ENCODE data around the gene TTC23.
A peak's percentile ranks its signal among the peaks of the same experiment; 100 is the strongest.

TTC23 gene

GRCh38 chr15:99264125-99264524 lies 14.7 kb upstream of the TTC23 start:
- no peaks in the 10 kb centered on the region for H3K9me3 ChIP-seq (ENCODE audit: control insufficient read depth, insufficient read depth, low read length)
- peaks cover 2% of the 10 kb centered on the region; the same call in 1 of the 2 replicates for H3K36me3 ChIP-seq (ENCODE audit: insufficient read depth, low read length)

GRCh38 chr15:99257107-99257750 lies 7.8 kb upstream of the TTC23 start:
- H3K9me3 ChIP-seq (ENCODE audit: control insufficient read depth, insufficient read depth, low read length) = no peaks in the 10 kb centered on the region
- H3K9ac ChIP-seq (ENCODE audit: low read depth, low read length) = no peak overlapping the region
- no peaks in the 10 kb centered on the region for H3K36me3 ChIP-seq (ENCODE audit: insufficient read depth, low read length)
- 0 out of 2 replicates have a peak, but pooled peaks cover 10% of the 10 kb centered on the region for H3K4me1 ChIP-seq (ENCODE audit: insufficient read depth, low read length)

More at GRCh38 chr15:99264125-99264524, 14.7 kb upstream of the TTC23 start:
- Histone ChIP-seq H3K4me1 (ENCODE audit: insufficient read depth, low read length) (no peaks in the 10 kb centered on the region), H3K9ac (ENCODE audit: low read depth, low read length) (no peak overlapping the region)

DNA sequence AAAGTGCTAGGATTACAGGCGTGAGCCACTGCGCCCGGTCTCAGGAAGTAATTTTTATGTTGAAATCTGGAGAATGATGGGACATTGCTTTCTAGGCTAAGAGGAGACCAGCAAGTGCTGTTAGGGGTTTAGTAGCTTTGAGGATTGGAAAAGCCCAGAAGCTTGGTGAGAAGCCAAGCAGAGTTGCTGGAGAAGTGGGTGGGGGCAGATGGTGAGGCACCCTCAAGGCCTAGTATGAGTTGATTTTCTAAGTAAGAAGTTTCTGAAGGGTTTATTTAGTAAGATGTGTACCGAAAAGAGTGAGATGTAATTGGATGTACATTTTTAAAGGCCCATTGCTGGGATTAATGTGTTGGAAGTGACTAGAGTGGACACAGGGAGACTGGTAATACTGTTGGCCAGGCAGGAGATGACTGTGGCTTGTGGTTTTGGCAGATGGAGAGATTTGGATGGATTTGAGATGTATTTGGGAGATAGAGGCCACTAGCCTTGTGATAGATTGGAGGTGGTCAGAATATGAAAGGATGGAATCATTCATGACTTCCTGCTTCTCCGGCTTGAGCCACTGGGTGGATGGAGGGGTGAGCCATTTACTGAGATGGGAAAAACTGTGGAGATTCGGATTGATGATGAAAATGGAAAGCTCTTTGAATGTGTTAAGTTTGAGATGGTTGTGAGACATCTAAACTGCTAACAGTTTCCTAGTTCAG lies 4.2 kb upstream of the TTC23 start:
- H3K9ac ChIP-seq (ENCODE audit: low read depth, low read length) = no peak overlapping the region
- H3K4me1 ChIP-seq (ENCODE audit: insufficient read depth, low read length) = 0 out of 2 replicates have a peak, but pooled peaks cover 10% of the 10 kb centered on the region
- no peaks in the 10 kb centered on the region for H3K36me3 ChIP-seq (ENCODE audit: insufficient read depth, low read length)

GRCh38 chr15:99252326-99252725 lies 2.9 kb upstream of the TTC23 start:
- Histone ChIP-seq H3K36me3 (ENCODE audit: insufficient read depth, low read length) (no peaks in the 10 kb centered on the region), H3K9ac (ENCODE audit: low read depth, low read length) (peak overlapping the region; percentile 91; the same call in 1 of the 2 replicates), H3K9me3 (ENCODE audit: control insufficient read depth, insufficient read depth, low read length) (no peaks in the 10 kb centered on the region), H3K4me1 (ENCODE audit: insufficient read depth, low read length) (peaks cover 13% of the 10 kb centered on the region; the same call in 1 of the 2 replicates)

More for the DNA sequence above, 4.2 kb upstream of the TTC23 start:
- H3K9me3 ChIP-seq (ENCODE audit: control insufficient read depth, insufficient read depth, low read length) = no peaks in the 10 kb centered on the region

GRCh38 chr15:99250857-99251841 lies 1.8 kb upstream of the TTC23 start, which contains the start of gene LRRC28:
Gene LRRC28 (plus strand): TSS chr15:99251481. CDS start chr15:99255958, 4,477 bp downstream.
- Histone ChIP-seq H3K4me1 (ENCODE audit: insufficient read depth, low read length) (peaks cover 13% of the 10 kb centered on the region; the same call in 1 of the 2 replicates), H3K9me3 (ENCODE audit: control insufficient read depth, insufficient read depth, low read length) (no peaks in the 10 kb centered on the region), H3K36me3 (ENCODE audit: insufficient read depth, low read length) (no peaks in the 10 kb centered on the region)

GRCh38 chr15:99250494-99250856 lies 1.1 kb upstream of the TTC23 start:
- no peaks in the 10 kb centered on the region for H3K36me3 ChIP-seq (ENCODE audit: insufficient read depth, low read length)
- peaks cover 13% of the 10 kb centered on the region; the same call in 1 of the 2 replicates for H3K4me1 ChIP-seq (ENCODE audit: insufficient read depth, low read length)
- no peaks in the 10 kb centered on the region for H3K9me3 ChIP-seq (ENCODE audit: control insufficient read depth, insufficient read depth, low read length)
- H3K9ac ChIP-seq (ENCODE audit: low read depth, low read length) = peak overlapping the region; percentile 90

More at GRCh38 chr15:99250857-99251841, 1.8 kb upstream of the TTC23 start, which contains the start of gene LRRC28:
- H3K9ac ChIP-seq (ENCODE audit: low read depth, low read length) = peak within 1 kb of the TSS; percentile 91

DNA sequence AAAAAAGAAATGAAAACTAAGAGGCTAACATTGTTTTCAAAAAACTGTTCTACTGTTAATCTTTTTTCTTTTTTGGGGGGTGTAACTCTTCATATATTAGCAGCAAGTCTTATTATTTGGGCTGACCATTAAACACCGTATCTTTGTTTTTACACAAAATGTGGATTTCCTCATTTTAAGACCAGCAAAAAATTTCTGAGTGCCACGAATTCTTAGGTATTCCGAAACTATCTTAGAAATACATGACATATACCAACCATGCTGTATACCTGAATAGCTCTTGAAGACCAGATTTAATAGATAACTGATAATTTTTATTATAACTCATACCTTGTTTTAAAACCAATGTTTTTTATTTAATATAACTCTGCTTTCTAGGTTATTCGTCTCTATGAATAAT lies 620 bp upstream of the TTC23 start:
- peak overlapping the region; percentile 90 for H3K9ac ChIP-seq (ENCODE audit: low read depth, low read length)
- no peaks in the 10 kb centered on the region for H3K9me3 ChIP-seq (ENCODE audit: control insufficient read depth, insufficient read depth, low read length)
- H3K36me3 ChIP-seq (ENCODE audit: insufficient read depth, low read length) = no peaks in the 10 kb centered on the region
- peaks cover 13% of the 10 kb centered on the region; the same call in 1 of the 2 replicates for H3K4me1 ChIP-seq (ENCODE audit: insufficient read depth, low read length)

- Histone ChIP-seq H3K36me3 (ENCODE audit: insufficient read depth, low read length) (no peaks in the 10 kb centered on the region), H3K4me1 (ENCODE audit: insufficient read depth, low read length) (peaks cover 6% of the 10 kb centered on the region; the same call in 1 of the 2 replicates), H3K9ac (ENCODE audit: low read depth, low read length) (peak overlapping the region; percentile 90; the same call in 1 of the 2 replicates), H3K9me3 (ENCODE audit: control insufficient read depth, insufficient read depth, low read length) (no peaks in the 10 kb centered on the region)
Measured at GRCh38 chr15:99248000-99248715, 1.2 kb downstream of the TTC23 start.

GRCh38 chr15:99247062-99247461 lies 2.3 kb downstream of the TTC23 start:
- Histone ChIP-seq H3K9ac (ENCODE audit: low read depth, low read length) (no peak overlapping the region), H3K9me3 (ENCODE audit: control insufficient read depth, insufficient read depth, low read length) (no peaks in the 10 kb centered on the region), H3K4me1 (ENCODE audit: insufficient read depth, low read length) (peaks cover 2% of the 10 kb centered on the region; the same call in 1 of the 2 replicates), H3K36me3 (ENCODE audit: insufficient read depth, low read length) (no peaks in the 10 kb centered on the region)

- Histone ChIP-seq H3K9me3 (ENCODE audit: control insufficient read depth, insufficient read depth, low read length) (no peaks in the 10 kb centered on the region), H3K36me3 (ENCODE audit: insufficient read depth, low read length) (0 out of 2 replicates have a peak, but pooled peaks cover 4% of the 10 kb centered on the region), H3K4me1 (ENCODE audit: insufficient read depth, low read length) (peaks cover 2% of the 10 kb centered on the region; the same call in 1 of the 2 replicates), H3K9ac (ENCODE audit: low read depth, low read length) (no peak overlapping the region)
Measured at GRCh38 chr15:99244306-99244705, 5.1 kb downstream of the TTC23 start.

- Histone ChIP-seq H3K36me3 (ENCODE audit: insufficient read depth, low read length) (0 out of 2 replicates have a peak, but pooled peaks cover 4% of the 10 kb centered on the region), H3K9me3 (ENCODE audit: control insufficient read depth, insufficient read depth, low read length) (no peaks in the 10 kb centered on the region), H3K9ac (ENCODE audit: low read depth, low read length) (no peak overlapping the region), H3K4me1 (ENCODE audit: insufficient read depth, low read length) (no peaks in the 10 kb centered on the region)
Measured at GRCh38 chr15:99241752-99242151, 7.6 kb downstream of the TTC23 start.

GRCh38 chr15:99239545-99240198 lies 9.7 kb downstream of the TTC23 start:
- Histone ChIP-seq H3K4me1 (ENCODE audit: insufficient read depth, low read length) (no peaks in the 10 kb centered on the region), H3K9ac (ENCODE audit: low read depth, low read length) (no peak overlapping the region), H3K36me3 (ENCODE audit: insufficient read depth, low read length) (0 out of 2 replicates have a peak, but pooled peaks cover 4% of the 10 kb centered on the region), H3K9me3 (ENCODE audit: control insufficient read depth, insufficient read depth, low read length) (no peaks in the 10 kb centered on the region)

DNA sequence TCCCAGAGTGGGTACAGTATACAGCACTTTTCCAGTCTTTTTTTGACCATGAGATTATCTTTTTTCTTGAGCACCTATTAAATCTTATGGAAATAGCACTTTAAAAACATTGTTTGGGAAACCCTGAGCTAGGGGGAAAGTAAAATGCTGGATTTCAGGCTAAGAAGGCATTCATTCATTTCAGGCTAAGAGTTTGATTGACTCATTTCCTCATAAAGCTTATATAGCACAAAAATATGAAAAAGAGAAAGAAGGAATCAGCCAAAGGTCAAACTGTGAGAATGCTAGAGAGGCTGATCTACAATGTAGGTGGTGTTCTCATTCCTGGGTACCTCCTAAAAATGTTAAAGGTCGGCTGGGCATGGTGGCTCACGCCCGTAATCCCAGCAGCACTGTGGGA lies 10.5 kb downstream of the TTC23 start:
- H3K4me1 ChIP-seq (ENCODE audit: insufficient read depth, low read length) = no peaks in the 10 kb centered on the region
- no peaks in the 10 kb centered on the region for H3K9me3 ChIP-seq (ENCODE audit: control insufficient read depth, insufficient read depth, low read length)
- H3K9ac ChIP-seq (ENCODE audit: low read depth, low read length) = no peak overlapping the region
- 0 out of 2 replicates have a peak, but pooled peaks cover 4% of the 10 kb centered on the region for H3K36me3 ChIP-seq (ENCODE audit: insufficient read depth, low read length)
